AG20443 (cell line): ENCODE measurements around the gene C22orf42.
"Not testable (repeated sequence)": the region's sequence is repeated elsewhere in the genome, so short reads cannot be mapped to it uniquely, and the experiment has no call there.

Experiments used
- DNase-seq: peaks from one replicate; pipeline ENCODE4 v3.0.0; 2012; ENCODE audit warnings: low spot score, mixed read lengths

C22orf42 gene

DNA sequence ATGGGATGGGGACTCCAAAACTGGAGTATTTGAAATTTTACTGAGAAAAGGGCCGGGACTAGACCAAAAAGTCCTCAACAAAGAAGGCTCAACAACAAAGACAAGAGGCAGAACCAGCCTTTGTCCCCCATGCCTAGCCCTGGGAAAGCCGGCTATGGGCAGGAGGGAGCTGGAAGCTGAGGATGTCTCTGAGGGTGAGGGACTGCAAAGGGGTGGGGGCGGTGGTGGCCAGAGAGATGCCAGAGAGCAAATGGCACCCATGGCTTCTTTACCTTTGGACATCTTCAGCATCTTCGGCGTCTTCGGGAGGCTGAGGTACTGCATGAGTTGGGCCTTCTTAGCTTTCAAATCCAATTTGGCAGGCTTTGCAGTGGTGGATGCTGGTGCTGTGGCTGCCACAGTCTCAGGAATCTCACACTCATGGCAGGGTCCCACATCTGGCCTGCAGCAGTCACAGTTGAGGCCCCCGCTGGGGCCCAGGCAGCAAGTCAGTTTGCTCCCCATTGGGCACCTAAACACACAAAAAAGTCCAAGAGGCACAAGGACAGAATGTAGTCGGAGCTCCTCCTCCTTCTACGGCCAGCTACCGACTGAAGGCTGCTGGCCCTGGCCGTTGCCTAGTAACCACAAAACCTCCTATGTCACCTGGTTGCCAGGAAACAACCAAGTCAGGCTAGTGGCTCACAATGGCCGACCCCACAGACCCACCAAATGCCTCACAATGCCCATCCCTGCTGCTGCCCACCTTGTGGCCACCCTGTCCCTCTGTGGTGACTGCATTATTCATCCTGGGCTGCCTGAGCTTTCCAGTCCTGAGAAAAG is at the start of gene C22orf42:
C22orf42 (minus strand) TSS at position 592 of the 822 bp plus-strand sequence; CDS start at position 504, 88 bp downstream.
- DNase-seq, result no peak

GRCh38 chr22:32208681-32209080 is 49.6 kb upstream of the C22orf42 start:
- DNase-seq, result no peak

DNA sequence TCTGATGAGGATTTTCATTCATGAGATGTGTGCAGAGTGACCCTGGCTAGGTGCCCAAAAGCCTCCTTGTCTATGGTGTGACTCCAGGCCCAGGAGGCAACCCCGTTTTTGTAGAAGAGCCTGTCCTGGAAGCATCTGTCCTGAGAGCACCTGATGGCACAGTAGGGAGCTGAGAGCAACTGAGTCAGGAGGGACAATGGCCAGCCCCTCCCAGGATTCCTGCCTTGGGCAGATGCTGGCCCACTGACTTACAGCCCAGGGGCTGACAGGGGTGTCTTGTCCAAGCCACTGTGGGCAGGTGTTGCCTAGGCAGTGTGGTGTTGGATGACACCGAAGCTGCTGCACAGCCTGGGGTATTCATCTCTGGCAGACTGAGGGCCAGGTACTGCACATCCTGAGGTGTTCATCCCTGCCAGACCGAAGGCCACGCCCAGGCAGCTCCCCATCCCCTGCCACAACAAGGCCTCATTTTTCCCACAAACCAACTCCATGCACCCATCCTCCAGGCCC is 48.9 kb upstream of the C22orf42 start:
- no peak for DNase-seq

DNA sequence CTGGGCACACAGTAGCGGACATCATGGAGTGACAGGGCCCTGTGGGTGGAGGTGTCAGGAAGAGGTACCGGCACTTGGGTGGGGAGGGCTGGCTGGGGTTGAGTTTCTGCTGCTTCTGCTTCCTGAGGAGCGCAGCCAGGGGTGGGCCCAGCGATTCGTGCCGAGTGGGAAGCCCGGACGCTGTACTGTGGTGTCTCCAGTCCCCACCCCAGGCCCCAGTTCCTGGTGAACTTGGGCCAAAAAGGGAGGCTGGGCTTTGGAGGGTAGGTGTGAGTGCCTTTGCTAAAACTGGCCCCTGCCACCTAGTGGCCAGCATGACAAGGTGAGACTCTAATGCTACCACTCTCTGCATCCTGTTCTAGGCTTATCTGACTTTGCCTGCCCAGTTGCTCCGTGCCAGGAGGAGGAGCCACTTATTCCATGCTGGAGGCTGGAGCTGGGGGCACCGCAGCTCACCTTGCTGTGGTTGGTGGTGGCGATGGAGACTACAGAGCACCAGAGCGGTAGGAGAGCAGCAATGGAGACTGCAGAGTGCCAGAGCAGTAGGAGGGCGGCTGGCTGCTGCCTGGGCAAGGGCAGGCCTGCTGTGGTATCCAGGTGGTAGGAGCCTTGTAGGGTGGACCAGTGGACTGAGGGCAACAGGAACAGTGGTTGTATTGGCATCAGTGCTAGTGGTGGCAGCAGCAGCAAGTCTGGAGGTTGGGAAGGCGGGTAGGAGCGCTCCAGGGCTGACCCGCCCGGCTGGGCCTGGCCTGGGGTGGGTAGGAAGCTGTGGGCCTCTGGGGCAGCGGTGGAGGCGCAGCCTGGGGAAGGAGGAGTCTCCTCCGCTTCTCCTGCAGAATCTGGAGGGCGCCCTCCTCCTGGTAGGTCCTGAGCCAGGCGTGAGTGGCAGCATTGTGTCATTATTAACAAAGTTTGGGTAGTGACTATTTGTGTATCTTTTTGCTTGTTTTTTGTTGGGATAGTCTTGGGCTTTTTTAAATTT is 48.0 kb upstream of the C22orf42 start:
- DNase-seq, result no peak

DNA sequence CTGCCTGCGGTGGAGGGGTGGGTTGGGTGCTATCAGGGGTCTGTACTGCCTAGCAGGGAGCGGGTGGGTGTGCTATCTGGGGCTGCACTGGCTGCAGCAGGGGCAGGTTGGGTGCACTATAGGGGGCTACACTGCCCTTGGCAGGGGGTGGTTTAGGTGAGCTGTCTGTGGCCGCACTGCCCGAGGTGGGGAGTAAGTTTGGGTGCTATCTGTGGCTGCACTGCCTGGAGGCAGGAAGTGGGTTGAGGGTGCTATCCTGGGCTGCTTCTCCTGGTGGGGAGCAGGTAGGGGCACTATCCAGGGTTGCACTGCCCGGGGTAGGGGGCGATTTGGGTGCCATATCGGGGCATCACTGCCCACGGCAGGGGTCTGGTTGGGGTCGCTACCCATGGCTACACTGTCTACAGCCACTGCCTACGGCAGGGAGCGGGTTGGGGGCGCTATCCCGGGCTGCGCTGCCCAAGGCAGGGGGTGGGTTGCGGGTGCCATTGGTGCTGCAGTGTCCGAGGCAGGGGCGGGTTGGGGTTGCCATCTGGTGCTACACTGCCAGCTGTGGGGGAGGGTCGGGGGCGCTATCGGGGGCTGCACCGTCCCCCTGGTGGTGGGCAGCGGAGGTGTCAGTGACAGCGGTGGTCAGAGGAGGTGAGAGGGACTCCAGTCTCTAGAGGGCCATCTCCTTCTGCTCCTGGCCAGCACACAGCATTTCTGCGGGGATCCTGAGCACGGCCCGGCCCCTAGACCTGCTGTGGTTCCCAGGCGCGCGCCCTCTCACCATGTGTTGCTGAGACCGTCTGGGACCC is 47.1 kb upstream of the C22orf42 start:
- DNase-seq, result no peak

DNA sequence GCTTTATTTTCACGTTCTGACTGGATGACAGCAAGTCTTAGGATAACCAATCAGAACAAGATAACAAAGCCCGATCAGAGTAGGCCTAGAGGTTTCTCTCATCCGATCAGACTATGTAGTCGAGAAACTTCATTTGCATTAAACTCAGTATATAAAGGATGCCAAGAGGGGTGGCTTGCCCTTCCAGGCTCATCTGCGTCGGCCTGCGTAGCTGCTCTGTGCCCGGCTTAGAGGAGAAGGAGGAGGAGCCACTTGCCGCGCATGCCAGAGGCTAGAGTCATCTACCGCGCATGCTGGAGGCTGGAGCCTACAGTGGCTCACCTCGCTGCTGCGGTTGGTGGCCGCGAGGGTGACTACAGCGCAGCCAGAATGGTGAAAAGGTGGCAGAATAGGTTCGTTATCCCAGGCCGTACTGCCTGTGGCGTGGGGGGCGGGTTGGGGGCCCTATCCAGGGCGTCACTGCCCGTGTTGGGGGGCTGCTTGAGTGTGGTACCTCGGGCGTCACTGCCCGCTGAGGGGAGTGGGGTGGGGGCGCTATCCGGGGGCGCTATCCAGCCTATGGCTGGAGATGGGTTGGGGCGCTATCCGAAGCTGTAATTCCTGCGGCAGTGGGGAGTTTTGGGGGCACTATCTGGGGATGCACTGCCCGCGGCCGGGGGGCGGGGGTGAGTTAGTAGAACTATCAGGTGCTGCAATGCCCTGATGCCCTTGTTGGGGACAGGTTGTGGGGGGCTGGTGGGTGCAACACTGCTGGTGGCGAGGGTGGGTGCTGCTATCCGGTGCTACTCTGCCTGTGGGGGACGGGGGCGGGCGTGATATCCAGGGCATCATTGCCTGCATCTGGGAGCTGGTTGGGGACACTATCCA is 46.0 kb upstream of the C22orf42 start, which contains the start of gene RFPL2:
RFPL2 (minus strand) TSS at position 218 of the 867 bp plus-strand sequence. CDS start 2,622 bp downstream, outside the sequence.
- DNase-seq, result peak; percentile 82

GRCh38 chr22:32204040-32204855 is 45.1 kb upstream of the C22orf42 start:
- DNase-seq, result no peak

DNA sequence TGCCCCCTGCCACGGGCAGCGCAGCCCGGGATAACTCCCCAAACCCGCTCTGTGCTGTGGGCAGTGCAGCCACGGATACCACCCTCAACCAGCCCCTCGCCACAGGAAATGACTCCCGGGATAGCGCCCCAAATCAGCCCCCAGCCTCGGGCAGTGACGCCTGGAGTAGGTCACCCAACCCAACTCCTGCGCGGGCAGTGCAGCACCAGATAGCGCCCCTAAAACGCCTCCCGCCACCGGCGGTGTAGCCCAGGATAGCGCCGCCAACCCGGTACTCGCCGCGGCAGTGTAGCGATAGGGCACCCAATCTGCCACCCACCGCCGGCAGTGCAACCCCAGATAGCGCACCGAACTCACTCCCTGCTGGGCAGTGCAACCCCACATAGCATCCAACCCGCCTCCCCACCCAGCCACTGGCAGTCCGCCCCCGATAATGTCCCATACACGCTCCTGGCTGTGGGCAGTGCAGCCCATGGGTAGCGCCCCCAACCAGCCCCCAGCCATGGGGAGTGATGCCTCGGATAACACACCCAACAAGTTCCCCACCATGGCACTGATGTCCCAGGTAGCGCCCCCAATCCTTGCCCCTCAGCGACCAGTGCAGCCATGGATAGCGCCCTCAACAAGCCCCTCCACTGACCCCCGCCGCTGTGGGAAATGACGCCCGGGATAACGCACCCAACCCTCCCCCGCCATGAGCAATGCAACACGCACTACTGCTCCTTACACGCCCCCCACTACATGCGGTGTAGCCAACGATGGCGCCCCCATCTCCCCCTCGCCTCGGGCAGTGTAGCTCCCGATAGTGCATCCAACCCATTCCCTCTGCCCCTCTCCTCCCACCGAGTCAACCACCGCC is 44.3 kb upstream of the C22orf42 start:
- no peak for DNase-seq

DNA sequence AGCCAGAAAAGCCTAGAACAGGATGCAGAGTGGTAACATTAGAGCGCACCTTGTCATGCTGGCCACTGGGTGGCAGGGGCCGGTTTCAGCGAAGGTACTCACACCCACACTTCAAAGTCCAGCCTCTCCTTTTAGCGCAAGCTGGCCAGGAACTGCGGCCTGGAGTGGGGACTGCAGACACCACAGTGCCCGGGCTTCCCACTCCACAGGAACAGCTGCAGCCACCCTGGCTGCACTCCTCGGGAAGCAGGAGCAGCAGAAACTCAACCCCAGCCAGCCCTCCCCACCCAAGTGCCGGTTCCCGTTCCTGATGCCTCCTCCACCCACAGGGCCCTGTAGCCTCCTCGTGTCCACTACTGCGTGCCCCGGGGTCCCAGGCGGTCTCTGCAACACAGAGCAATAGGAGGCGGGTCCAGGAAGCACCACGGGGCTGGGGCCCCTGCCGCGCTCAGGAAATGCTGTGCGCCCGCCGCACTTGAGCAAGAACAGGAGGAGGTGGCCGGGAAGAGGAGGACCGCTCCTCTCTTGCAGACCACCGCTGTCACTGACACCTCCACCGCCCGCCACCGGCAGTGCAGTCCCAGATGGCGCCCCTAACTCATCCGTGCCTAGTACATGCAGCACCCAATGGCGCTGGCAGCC is 43.6 kb upstream of the C22orf42 start:
- peak; percentile 41 for DNase-seq

DNA sequence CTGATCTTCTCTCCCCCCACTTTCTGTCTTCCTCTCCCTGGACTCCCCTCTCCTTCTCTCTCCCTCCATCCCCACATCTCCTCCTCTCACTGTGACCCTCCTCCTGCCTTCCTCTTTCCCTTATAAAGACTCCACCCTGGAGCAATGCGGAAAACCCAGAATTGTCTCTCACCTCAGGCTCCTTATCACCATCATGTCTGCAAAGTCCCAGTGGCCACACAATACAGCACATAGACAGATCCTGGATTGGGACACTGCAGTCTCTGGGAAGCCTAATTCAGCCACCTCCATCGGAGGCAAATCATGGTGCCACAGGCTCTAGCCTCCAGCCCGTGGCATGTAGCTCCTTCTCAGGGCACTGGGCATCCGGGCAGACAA is 43.0 kb upstream of the C22orf42 start:
- DNase-seq, result no peak

DNA sequence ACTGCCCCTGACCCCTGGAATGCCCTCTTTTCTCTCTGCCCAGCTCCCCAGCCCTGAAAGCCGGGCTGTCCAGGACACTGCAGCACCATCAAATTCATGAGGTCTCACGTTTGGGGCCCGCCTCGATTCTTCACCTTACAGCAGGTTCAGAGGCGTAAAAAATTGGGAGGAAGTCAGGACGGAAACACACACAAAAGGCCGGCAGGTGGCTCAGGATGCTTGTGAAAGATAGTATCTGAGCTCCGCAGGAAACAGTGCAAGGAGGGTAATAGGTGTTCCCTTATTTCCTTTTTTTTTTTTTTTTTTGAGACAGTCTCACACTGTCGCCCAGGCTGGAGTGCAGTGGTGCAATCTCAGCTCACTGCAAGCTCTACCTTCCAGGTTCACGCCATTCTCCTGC is 41.6 kb upstream of the C22orf42 start:
- no peak for DNase-seq

GRCh38 chr22:32199961-32200360 is 40.9 kb upstream of the C22orf42 start:
- DNase-seq, result no peak

DNA sequence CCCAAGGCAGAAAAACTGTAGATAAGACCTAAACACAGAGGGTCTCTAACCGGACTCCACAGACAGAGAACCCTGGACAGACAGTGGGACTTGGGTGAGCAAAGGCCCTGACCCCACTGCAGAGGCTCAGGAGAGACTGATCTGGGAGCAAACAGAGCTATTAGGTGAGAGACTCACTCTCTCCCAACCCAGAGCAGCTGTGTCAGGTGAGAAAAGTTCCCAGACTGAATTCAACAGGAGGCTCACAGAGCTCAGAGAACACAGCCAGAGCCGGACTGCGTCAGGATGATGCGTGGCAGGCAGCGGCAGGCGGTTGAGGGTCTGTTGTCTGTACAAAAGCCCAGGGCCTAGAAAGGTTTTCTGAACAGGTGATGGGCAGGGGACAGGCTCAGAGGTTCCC is 40.2 kb upstream of the C22orf42 start:
- no peak for DNase-seq

DNA sequence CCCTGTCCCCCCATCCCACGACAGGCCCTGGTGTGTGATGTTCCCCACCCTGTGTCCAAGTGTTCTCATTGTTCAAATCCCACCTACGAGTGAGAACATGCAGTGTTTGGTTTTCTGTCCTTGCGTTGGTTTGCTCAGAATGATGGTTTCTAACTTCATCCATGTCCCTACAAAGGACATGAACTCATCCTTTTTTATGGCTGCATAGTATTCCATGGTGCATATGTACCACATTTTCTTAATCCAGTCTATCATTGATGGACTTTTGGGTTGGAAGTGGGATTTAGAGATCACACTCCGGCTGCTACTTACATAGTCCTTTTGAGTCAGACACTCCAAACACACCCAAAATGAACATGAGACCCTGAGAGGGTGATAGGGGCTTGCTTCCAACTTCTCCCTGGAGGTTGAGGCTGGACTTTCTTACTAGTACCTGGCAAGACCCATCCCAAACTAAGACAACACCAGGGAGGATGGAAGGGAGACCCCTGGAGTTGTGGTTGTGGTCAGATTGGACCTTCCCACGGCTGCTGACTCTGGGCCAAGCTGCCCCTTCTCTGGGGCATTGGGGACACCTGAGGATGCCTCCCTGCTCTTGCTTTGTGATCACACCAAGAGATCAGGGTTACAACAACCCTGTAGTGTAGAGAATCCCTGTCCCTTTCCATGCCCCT is 38.6 kb upstream of the C22orf42 start:
- not testable (repeated sequence) for DNase-seq

DNA sequence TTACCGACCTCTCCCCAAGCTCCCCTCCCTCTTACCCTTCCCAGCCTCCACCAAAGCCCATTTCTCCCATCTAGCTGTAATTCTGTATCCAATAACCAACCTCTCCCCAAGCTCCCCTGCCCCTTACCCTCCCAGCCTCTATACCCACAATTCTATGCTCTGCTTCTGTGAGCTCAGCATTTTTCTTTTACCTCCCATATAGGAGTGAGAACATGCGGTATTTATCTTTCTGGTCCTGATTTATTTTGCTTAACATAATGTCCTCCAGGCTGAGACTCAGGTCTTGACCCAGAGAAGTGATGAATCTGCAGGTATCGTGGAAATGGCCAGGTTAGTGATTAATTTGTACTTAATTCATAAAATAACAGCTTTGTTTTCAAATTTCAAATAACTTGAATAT is 36.8 kb upstream of the C22orf42 start:
- DNase-seq, result not testable (repeated sequence)

DNA sequence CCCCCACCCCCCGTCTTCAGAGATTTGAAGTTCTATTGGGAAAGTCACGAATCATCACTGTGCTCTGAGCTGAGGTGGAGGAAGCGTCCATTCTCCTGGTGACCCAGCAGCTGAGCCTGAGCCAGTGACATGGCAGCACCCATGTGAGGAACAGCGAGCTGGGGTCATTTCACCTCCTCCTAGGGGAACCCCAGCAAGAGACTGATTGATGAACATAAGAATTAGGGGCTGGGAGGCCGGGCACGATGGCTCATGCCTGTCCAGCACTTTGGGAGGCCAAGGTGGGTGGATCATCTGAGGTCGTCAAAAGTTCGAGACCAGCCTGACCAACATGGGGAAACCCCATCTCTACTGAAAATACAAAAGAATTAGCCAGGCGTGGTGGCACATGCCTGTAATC is 34.2 kb upstream of the C22orf42 start:
- not testable (repeated sequence) for DNase-seq

DNA sequence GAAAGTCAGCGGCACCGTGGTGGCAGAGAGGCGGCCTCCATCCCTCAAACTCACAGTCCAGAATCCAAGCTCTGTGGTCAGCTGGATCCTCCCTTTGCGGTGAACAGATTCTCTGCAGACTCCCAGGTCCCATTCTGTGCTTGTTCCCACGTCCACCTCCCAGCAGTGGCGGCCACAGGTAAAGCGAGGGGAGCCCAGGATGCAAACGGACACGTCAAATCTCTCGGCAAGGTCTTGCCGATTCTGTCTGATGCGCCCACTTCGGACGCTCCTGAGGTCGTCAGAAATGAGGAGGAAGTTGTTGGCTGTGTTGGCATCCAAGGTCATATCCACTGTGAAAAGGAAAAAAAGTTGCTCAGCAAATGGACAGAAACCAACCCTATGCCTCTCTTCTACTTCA is 31.9 kb upstream of the C22orf42 start:
- not testable (repeated sequence) for DNase-seq

DNA sequence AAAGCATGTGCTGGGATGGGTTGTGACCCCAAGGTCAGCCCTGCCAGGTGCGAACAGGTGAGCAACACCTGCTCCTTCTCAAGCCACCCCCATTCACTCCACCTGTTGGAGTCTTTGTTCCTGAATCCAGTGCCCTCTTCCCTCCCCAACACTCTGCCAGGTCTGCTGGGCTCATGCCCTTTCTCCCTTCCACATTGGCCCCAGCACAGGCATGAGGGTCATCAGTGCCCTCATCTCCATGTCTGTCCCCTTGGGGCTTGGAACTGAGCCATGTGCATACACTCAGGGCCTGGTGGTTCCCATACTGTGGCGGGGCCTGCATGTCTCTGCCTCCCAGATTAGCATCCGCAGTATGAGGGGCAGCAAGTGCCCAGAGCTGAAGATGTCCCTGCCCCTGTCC is 26.7 kb upstream of the C22orf42 start:
- DNase-seq, result no peak
